ENCODE results near the gene XIST.
"Not testable (repeated sequence)": the region's sequence is repeated elsewhere in the genome, so short reads cannot be mapped to it uniquely, and the experiment has no call there.

Gene XIST

DNA sequence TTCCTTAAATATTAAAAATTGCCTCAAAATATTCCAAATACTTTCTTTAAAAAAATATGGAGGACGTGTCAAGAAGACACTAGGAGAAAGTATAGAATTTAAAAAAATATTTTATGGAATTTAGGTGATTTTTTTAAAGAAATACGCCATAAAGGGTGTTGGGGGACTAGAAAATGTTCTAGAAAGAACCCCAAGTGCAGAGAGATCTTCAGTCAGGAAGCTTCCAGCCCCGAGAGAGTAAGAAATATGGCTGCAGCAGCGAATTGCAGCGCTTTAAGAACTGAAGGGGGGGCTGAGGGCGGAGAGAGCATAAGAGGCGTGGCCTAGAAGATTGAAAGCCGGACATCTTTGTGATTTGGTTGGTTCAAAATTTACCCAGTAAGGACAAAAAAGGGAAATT, at the start of gene XIST:
XIST (minus strand) TSS at position 248 of the 400 bp plus-strand sequence.
- in situ Hi-C loops (cut with HindIII; ENCODE audit: low sequenced_read_pairs): loop anchor here (10.0 kb wide), 1 partner anchor 282 kb away; no protein-coding TSS in a partner anchor

DNA sequence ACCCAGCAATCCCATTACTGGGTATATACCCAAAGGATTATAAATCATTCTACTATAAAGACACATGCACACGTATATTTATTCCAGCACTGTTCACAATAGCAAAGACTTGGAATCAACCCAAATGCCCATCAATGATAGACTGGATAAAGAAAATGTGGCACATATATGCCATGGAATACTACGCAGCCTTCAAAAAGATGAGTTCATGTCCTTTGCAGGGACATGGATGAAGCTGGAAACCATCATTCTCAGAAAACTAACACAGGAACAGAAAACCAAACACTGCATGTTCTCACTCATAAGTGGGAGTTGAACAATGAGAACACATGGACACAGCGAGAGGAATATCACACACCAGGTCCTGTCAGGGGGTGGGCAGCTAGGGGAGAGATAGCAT, 45.8 kb upstream of the XIST start:
- in situ Hi-C loops (cut with HindIII; ENCODE audit: low sequenced_read_pairs): not testable (repeated sequence)

GRCh38 chrX:73892515-73893090, 40.1 kb upstream of the XIST start:
- in situ Hi-C loops (cut with HindIII; ENCODE audit: low sequenced_read_pairs): not testable (repeated sequence)

GRCh38 chrX:73882260-73882659, 29.7 kb upstream of the XIST start:
- in situ Hi-C loops (cut with HindIII; ENCODE audit: low sequenced_read_pairs): not testable (repeated sequence)

DNA sequence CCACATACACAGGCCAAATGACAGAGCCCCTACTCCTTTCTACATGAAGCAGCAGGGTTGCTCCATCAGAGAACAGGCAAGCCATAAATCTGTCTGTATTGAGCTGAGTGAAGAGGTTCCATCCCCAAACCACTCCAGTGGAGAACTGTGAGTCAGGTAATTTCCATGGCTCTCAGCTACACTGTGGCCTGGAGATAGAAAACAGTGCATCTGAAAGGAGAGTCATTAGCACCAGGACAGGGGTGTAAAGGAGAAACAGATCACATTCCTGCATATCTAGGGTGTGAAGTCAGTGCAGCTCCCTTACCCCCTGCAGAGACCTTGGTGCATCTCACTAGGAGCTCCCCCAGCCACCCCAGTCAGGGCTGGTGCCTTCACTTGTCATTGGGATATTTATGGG, 25.2 kb upstream of the XIST start:
- in situ Hi-C loops (cut with HindIII; ENCODE audit: low sequenced_read_pairs): no loop called here

DNA sequence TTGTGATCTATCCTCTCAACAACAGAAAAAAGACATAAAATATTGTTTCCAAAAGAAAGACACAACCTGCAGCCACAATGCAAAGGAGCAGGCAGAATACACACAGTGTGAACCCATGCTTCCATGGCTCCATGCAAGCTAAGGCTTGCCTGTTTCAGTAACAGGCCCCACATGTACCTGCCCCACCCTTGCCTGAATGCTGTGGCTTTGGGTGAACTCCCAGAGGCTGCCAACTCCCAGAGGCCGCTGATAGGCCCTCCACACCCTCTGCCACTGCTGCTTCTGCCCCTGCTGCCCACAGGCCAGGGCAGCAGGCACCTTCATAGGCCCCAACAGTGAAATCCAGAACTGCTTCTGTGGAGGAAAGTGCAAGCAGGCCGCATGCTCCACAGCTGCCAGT, 24.4 kb upstream of the XIST start:
- in situ Hi-C loops (cut with HindIII; ENCODE audit: low sequenced_read_pairs): no loop called here

GRCh38 chrX:73868916-73869315, 16.4 kb upstream of the XIST start:
- in situ Hi-C loops (cut with HindIII; ENCODE audit: low sequenced_read_pairs): no loop called here

GRCh38 chrX:73867144-73867543, 14.6 kb upstream of the XIST start:
- in situ Hi-C loops (cut with HindIII; ENCODE audit: low sequenced_read_pairs): no loop called here

- in situ Hi-C loops (cut with HindIII; ENCODE audit: low sequenced_read_pairs): no loop called here
These were observed 11.3 kb upstream of the XIST start for GRCh38 chrX:73863852-73864251.

DNA sequence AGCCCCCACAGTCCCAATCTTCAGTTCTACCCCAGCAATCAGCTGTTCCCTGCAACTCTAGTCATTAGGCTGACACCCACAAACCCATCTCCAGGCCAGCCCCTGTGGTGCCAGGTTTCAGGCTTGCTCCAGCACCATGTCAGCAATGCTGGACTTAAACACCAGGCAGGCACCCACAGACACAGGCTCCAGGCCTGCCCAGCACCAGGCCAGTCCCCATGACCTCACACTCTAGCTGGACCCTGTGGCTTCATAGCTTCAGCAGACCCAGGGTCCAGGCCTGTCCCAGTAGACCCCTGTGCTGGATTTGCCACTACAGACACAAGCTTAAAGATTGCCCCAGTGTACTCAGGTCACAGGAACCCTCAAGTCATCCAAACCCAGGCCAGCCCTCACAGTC, 10.8 kb upstream of the XIST start:
- in situ Hi-C loops (cut with HindIII; ENCODE audit: low sequenced_read_pairs): no loop called here

DNA sequence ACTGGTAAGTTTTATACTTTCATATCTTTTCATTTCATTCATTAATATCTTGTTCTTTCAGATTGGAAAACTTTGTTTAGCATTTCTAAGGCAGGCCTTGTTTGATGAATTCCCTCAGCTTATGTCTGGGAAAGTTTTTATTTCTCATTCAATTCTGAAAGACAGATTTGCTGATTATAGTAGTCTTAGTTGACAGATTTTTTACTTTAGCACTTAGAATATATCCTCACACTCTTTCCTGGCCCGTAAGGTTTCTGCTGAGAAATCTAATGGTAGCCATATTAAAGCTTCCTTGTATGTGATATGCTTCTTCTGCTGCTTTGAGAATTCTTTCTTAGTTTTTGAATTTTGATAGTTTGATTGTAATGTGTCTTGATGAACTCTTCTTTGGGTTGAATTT, 7.1 kb upstream of the XIST start:
- in situ Hi-C loops (cut with HindIII; ENCODE audit: low sequenced_read_pairs): loop anchor here (10.0 kb wide), 1 partner anchor 275 kb away; no protein-coding TSS in a partner anchor

DNA sequence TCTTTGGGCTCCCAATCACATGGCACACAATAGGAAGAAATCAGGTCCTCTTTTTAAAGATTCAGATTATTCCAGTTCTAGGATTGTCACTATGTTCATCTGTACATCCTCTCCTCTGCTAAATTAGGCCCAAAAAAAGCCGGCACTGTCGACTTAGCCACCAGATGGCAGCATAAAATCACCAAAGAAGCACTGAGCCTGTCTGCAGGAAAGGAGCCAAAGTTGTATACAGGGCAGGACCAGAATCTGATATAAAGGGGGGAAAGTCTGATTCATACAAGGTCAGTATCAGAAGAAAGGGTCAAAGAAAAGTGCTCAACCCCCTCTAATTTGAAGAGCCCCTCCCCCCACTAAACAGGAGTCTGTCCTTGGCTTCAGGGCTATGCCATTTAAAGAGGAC, 3.0 kb upstream of the XIST start:
- in situ Hi-C loops (cut with HindIII; ENCODE audit: low sequenced_read_pairs): loop anchor here (10.0 kb wide), 1 partner anchor 279 kb away; no protein-coding TSS in a partner anchor

- in situ Hi-C loops (cut with HindIII; ENCODE audit: low sequenced_read_pairs): loop anchor here (10.0 kb wide), 1 partner anchor 283 kb away; no protein-coding TSS in a partner anchor
These were observed 492 bp downstream of the XIST start for GRCh38 chrX:73852022-73852421.

- in situ Hi-C loops (cut with HindIII; ENCODE audit: low sequenced_read_pairs): loop anchor here (10.0 kb wide), 1 partner anchor 283 kb away; no protein-coding TSS in a partner anchor
These were observed 1.2 kb downstream of the XIST start for GRCh38 chrX:73851014-73852009.

GRCh38 chrX:73850124-73851013, 2.1 kb downstream of the XIST start:
- in situ Hi-C loops (cut with HindIII; ENCODE audit: low sequenced_read_pairs): loop anchor here (10.0 kb wide), 1 partner anchor 284 kb away; no protein-coding TSS in a partner anchor

- in situ Hi-C loops (cut with HindIII; ENCODE audit: low sequenced_read_pairs): no loop called here
These were observed 3.4 kb downstream of the XIST start for GRCh38 chrX:73849073-73849472.

DNA sequence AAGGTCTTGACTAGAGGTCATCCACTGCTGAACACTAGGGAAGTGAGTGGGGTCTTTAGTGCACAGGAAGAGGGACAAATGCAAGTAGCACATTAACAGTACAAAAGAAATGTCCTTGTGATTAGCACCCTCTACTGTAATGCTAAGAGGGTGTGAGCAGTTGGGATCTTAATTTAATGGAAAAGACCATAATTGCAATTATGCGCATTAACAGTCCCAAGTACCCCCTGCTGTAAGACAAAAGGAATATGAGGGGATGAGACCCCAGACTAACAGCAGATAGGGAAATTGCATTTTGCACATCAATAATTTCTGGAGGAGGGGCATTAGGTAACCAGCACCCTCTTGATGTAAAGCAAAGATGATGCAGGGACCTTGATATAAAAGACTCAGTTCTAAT, 4.5 kb downstream of the XIST start:
- in situ Hi-C loops (cut with HindIII; ENCODE audit: low sequenced_read_pairs): no loop called here

- in situ Hi-C loops (cut with HindIII; ENCODE audit: low sequenced_read_pairs): no loop called here
These were observed 5.4 kb downstream of the XIST start for GRCh38 chrX:73847100-73847499.

GRCh38 chrX:73842541-73843234, 9.8 kb downstream of the XIST start:
- in situ Hi-C loops (cut with HindIII; ENCODE audit: low sequenced_read_pairs): no loop called here

DNA sequence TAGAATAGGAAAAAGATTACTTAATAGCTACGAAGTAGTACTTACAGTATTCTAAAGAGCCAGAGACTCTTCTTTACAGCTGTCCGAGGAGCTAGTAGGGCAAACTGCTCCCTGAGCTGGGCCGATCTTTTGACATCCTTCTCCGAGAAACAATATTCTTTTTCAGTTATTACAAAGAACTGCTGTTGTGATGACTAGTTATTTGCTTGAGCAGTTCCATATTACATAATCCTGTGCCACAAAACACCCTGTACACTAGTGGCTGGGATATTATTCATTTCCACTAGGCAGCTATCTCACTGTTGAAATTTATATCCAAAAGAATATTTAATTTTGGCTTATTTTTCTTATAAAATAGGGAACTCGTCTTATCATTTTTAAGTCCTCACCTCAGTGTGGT, 11.2 kb downstream of the XIST start:
- in situ Hi-C loops (cut with HindIII; ENCODE audit: low sequenced_read_pairs): no loop called here
